ENCODE data around the gene RAB11FIP3.
"Not testable (repeated sequence)": the region's sequence is repeated elsewhere in the genome, so short reads cannot be mapped to it uniquely, and the experiment has no call there.

DNA sequence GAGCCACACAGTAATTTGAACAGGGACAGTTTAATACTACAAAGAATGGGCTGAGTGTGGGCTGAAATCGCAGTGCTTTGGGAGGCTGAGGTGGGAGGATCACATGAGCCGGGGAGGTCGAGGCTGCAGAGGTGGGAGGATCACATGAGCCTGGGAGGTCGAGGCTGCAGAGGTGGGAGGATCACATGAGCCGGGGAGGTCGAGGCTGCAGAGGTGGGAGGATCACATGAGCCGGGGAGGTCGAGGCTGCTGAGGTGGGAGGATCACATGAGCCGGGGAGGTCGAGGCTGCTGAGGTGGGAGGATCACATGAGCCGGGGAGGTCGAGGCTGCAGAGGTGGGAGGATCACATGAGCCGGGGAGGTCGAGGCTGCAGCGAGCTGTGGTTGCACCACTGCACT is 69.2 kb downstream of the RAB11FIP3 start:
- TF ChIP-seq, protein P1, sequence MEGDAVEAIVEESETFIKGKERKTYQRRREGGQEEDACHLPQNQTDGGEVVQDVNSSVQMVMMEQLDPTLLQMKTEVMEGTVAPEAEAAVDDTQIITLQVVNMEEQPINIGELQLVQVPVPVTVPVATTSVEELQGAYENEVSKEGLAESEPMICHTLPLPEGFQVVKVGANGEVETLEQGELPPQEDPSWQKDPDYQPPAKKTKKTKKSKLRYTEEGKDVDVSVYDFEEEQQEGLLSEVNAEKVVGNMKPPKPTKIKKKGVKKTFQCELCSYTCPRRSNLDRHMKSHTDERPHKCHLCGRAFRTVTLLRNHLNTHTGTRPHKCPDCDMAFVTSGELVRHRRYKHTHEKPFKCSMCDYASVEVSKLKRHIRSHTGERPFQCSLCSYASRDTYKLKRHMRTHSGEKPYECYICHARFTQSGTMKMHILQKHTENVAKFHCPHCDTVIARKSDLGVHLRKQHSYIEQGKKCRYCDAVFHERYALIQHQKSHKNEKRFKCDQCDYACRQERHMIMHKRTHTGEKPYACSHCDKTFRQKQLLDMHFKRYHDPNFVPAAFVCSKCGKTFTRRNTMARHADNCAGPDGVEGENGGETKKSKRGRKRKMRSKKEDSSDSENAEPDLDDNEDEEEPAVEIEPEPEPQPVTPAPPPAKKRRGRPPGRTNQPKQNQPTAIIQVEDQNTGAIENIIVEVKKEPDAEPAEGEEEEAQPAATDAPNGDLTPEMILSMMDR (IDR thresholded peaks at IDR 0.05; ENCODE audit: low read depth, low read length): not testable (repeated sequence)
- not testable (repeated sequence) for TF ChIP-seq EZH2phosphoT487 (IDR thresholded peaks at IDR 0.05; ENCODE audit: low read depth)
